AG10803 (cell line): ENCODE results near the gene HNRNPH3.

Experiments used
- DNase-seq: peaks from one replicate; pipeline ENCODE4 v3.0.0; 2010; ENCODE audit warnings: low read depth
- H3K4me3 ChIP-seq: 2 replicates; pipeline ENCODE4 v1.5.1; 2011; ENCODE audit warnings: mild to moderate bottlenecking, low read length, control low read depth
- TF ChIP-seq, protein P1 (sequence below): conservative IDR thresholded peaks from 2 replicates; pipeline ENCODE4 v1.5.1; 2011; ENCODE audit warnings: mild to moderate bottlenecking, low read length, control low read depth, inconsistent platforms

The HNRNPH3 gene

DNA sequence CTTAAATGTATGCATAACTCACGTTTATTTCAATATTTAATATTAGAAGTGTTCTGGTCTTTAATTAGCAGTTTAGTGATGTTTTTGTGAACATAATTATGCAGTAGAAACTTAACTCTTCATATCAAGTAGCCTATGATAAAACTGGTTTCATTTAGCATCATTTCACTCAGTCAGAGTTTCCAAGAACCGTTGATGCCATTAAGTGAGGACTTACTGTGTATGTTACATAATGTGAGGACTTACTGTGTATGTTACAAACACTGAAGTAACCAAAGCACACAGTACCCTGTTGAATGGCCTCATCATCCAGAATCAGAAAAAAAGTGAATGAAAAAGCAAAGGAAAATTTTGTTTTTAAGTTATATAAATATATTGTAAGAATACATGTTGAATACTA lies 33.7 kb downstream of the HNRNPH3 start:
- no peak overlapping the region for H3K4me3 ChIP-seq
- TF ChIP-seq, protein P1, sequence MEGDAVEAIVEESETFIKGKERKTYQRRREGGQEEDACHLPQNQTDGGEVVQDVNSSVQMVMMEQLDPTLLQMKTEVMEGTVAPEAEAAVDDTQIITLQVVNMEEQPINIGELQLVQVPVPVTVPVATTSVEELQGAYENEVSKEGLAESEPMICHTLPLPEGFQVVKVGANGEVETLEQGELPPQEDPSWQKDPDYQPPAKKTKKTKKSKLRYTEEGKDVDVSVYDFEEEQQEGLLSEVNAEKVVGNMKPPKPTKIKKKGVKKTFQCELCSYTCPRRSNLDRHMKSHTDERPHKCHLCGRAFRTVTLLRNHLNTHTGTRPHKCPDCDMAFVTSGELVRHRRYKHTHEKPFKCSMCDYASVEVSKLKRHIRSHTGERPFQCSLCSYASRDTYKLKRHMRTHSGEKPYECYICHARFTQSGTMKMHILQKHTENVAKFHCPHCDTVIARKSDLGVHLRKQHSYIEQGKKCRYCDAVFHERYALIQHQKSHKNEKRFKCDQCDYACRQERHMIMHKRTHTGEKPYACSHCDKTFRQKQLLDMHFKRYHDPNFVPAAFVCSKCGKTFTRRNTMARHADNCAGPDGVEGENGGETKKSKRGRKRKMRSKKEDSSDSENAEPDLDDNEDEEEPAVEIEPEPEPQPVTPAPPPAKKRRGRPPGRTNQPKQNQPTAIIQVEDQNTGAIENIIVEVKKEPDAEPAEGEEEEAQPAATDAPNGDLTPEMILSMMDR = no peak
- no peak for DNase-seq

DNA sequence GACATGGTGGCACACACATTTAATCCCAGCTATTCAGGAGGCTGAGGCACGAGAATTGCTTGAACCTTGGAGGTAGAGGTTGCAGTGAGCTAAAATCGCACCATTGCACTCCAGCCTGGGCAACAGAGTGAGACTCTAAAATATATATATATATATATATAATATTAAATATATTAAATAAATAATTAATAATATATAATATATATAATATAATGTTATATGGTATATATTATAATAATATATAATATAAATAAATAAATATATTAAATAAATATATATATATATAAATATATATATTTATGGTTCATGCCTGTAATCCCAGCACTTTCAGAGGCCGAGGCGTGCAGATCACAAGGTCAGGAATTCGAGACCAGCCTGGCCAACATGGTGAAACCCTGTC lies 34.7 kb downstream of the HNRNPH3 start:
- TF ChIP-seq, protein P1 = no peak
- no peak for DNase-seq
- H3K4me3 ChIP-seq = no peak overlapping the region

DNA sequence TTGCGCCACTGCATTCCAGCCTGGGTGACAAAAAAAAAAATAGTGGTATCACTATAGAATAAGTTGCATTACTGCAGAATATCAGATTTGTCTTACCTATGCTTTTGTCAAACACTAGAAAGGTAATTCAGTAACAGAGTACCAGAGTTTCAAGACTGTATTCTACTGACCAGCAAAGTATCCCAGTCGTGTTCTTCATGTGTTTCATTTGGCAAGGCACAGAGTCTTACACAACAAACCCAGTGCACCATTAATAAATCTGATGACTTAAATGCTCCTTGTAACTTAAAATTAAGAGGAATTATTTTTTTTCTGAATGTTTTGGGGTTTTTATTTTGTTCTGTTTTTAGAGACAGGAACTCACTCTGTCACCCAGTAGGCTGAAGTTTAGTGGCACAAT lies 35.3 kb downstream of the HNRNPH3 start:
- peak; percentile 31 for DNase-seq
- H3K4me3 ChIP-seq = no peak overlapping the region
- TF ChIP-seq, protein P1 = no peak

DNA sequence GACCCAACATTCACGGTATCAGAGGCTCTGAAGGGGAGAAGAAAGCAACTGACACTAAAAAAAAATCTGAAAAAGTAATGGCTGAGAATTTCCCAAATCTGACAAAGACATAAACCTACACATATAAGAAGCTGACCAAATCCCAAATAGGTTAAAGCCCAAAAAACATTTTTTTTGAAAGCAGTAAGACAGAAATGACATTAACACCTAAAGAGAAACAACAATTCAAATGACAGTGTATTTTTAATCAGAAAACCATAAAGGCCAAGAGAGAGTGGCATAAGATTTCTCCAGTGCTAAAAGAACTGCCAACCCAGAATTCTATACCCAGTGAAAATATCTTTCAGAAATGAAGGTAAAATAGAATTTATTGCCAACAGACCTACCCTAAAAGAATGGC lies 39.7 kb downstream of the HNRNPH3 start:
- TF ChIP-seq, protein P1 = no peak
- no peak for DNase-seq
- H3K4me3 ChIP-seq = no peak overlapping the region

DNA sequence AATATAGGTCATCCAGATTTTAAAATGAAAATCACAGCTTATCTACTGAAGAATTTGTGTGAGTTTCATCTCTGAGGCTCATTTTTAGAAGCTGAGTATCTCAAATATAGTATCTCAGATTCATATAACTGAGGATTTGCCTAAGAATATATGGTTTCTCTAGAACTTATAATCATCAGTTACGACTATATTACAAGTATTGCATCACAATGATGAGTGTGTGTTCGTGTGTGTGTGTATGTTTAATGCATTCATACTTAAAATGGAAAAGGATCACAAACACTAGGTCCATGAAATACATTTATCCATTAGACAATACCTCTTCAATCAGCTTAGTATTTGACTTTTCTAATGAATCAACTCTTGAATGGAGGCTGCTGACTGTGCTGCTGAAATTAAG lies 53.9 kb downstream of the HNRNPH3 start:
- TF ChIP-seq, protein P1 = no peak
- no peak for DNase-seq
- H3K4me3 ChIP-seq = no peak overlapping the region
